Measurements from ENCODE around the gene TMED1.

Gene TMED1

DNA sequence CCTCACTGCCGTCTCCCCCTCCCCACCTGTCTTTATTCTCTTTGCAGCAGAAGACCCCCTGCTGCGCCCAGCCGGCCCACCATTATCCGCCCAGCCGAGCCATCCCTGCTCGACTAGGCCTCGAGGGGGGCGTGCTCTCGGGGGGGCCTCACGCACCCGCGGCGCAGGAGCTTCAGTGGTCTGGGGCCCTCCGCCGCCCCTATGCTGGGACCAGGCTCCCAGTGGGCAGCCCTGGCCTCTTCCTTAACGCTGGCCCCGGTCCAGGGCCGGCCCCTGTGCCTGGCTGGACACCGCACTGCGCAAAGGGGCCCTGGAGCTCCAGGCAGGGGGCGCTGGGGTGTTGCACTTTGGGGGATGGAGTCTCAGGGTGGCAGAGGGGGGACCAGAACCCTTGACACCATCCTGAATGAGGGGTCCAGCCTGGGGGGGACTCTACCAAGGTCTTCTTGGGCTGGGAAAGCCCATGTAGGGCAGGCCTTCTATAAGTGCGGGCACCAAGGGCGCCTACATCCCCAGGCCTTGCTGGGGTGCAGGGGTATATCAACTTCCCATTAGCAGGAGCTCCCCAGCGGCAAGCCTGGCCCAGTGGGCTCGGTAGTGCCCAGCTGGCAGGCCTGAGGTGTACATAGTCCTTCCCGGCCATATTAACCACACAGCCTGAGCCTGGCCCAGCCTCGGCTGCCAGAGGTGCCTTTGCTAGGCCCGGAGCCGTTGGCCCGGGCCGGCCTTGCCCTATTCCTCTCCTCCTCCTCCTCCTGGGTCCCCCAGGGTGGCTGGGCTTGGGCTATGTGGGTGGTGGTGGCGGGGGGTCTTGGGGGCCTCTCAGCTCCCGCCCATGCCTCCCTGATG is 4.9 kb downstream of the TMED1 start:
- DNase-seq: no peak

DNA sequence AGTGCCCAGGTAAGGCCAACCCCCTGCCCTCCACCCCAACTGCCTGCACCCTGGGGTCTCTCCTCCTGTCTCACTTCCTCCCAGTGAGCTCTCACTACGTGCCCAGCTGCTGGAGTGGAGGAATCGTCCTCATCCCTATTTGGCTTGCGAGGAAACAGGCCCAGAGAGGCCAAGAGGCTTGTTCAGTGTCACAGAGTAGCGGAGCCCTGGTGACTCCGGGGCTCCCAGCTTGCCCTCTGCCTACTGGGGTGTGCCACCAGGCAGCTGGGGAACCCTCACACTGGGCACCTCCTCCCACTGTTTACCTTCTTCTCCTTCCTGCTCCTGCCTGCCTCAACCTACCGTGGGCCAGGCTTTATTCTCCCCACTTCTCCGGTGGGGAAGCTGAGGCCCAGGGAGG is 5.6 kb downstream of the TMED1 start:
- DNase-seq: no peak

GRCh38 chr19:10829967-10830366 is 6.0 kb downstream of the TMED1 start:
- no peak for DNase-seq

DNA sequence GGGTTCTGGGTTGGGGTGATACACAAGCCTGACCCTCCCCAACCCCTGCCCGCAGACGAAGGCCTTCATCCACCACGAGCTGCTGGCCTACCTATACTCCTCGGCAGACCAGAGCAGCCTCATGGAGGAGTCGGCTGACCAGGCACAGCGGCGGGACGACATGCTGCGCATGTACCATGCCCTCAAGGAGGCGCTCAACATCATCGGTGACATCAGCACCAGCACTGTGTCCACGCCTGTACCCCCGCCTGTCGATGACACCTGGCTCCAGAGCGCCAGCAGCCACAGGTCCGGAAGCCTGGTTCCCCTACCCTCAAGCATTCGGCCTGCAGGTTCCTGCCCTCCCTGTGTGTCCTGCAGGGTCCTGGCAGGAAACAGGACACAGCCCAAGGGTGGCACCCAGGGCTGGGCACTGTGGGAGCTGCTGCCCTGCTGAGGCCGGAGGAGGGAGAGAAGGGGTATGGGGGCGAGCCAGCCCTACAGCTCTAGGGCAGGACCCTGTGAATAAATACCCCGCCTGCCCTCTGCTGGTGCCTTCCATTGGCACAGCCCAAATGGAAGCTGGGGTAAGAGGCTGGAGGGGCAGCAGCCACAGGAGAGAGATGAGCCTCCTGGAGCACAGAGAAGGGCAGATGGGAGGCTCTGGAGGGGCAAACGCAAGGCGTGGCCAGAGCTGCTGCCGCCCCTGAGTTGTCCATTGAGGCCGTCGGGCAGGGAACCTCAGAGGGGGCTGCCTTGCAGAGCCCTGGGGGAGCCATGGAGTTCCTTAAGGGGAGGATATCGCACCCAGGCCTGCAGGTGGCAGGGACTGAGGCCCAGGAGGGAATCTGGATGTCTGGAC is 6.8 kb downstream of the TMED1 start:
- no peak for DNase-seq

GRCh38 chr19:10826846-10827245 is 9.2 kb downstream of the TMED1 start:
- no peak for DNase-seq

DNA sequence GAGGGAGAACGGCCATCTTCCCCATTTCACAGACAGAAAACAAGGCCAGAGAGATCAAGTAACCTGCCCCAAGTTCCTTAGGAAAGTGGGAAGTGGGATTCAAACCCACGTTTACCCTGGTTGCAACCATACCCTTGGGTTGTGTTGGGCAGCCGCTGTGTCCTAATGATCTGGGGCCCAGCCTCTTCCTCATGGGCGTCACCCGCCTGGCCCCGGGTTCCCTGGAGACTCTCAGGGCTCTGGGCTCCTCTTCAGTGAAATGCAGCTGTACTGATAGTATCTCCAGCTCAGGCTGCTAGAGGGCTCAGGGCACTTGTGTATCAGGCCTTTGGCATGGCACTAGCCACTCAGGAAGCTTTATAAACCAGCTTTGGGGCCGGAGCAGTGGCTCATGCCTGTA is 9.8 kb downstream of the TMED1 start:
- DNase-seq: no peak

GRCh38 chr19:10823690-10824089 is 12.3 kb downstream of the TMED1 start:
- DNase-seq: no peak

DNA sequence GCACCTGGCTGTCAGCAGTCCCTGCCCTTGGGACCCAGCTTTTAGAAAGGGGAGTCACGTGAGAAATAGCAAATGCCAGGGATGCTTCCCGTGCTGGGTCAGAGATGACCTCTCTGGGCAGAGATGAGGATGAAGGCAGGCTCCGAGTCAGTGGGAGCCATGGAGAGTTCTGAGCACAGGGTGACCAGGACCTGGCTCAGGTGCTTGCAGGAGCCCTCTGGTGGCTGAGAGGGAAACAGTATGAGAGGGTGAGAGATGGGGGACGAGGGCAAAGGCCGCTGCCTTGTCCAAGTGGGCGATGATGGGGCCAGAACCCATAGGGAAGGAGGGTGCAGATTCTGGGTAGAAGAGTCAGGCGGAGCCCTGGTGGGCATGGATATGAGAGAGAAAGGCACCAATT is 15.8 kb downstream of the TMED1 start:
- no peak for DNase-seq

DNA sequence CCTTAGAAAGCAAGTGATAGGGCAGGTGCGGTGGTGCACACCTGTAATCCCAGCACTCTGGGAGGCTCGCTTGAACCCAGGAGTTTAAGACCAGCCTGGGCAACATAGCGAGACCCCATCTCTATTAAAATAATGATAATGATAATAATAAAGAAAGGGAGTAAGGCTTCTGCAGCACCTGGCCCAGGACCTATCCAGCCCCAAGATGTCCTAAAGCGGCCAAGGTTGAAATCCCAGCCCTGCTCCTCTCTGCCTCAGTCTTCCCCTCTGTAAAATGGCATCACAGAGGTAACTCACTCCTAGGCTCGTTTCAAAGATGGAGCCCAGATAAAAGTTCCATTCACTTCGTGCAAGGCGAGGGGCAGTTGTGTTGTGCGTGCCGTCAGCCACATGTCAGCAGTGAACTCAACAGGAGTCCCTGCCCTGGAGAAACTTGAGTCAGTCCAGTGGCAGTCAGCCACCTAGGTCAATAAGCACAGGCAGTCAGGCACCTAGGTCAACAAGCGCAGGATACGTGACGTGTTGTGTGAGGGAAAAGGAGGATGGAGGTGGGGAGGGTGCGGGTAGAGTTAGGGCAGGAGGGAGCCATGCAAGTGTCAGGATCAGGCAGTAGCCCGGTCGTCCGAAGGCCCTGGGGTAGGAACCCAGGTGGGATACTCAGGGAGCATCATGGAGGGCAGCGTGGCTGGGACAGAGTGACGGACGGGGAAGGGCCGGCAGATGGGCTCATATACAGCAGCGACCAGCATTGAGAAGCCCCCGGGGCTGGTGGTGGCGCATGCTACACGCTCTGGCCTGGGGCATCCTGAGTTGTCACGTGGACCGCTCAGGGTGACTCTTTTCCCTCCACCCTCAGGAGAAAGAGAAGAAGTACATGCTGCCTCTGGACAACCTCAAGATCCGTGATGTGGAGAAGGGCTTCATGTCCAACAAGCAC is 16.6 kb downstream of the TMED1 start:
- no peak for DNase-seq

GRCh38 chr19:10818301-10819123 is 17.5 kb downstream of the TMED1 start:
- DNase-seq: no peak

DNA sequence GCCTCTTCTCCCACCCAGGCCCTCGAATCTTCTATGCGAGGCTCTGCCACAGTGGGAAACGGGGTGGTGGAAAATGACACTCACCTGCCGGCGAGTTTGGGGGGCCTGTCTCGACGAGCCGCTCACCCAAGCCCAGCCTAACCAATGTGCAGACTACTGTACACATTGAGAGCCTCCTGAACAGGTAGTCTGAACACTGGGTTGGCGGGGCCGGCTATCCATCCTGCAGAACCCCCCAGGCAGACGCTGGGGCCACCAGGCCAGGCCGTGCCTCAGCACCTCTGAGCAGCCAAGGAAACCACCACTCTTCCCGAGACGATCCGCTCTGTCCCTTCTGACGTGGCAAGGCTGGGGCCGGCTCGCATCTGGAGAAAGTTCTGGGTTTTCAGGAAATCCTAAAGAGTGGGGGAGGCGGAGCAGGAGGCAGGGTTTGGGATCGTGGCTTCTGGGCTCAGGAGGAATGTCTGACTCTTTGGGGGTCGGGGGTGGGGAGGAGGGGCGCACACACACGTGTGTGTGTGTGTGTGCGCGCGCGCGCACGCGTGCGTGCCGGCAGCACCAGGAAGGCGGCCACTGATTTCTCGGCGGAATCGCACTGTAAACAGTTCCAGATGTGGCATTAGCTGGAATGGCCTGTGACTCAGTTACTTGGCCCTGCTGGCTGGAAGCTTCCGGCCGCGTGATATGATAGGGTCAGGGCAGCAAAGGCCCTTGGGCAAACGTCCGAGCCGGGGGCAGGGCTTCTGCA is 18.5 kb downstream of the TMED1 start:
- no peak for DNase-seq

DNA sequence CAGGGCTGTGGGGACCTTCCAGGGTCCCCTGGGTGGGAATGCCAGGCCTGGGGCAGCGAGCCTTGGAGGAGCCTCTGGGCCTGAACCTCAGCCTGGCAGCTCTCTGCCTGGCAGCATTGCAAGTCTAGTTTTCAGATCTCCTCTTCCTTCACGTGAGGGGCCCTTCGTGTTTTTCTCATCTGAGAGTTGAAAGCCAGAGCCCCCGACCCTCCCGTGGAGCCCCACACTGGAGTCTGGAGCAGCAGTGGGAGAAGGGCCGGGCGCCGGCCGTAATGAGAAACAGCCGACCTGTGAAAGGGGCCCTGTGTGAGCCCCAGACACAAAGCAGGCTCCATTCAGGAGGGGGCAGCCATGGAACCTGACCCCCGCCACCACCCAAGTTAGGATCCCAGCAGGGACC is 19.3 kb downstream of the TMED1 start:
- DNase-seq: no peak

GRCh38 chr19:10815969-10816644 is 19.9 kb downstream of the TMED1 start:
- DNase-seq: no peak

DNA sequence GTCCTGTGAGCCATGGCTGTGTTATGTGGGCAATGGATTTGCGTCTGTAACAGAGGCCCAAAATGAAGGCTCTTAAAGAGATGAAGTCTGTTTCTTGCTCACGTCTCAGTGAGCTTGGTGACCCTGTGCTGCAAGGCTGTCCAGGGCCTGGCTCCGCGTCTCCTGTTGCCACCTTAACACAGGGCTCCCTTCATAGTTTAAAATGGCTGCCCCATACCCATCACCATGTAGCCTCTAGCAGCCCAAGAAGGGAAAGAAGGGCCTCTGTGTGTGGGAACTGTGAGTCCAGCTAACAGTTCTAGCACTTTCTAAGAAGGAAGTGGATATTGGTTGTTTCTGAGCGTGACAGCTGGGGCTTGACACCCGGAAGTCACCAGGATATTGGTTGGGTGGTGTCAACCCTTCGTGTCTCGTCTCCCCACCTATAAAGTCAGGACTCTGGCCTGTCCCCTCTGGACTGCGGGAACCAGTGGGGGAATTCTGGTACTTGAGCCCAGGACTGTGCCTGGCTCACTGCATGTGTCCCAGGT is 20.9 kb downstream of the TMED1 start:
- no peak for DNase-seq

GRCh38 chr19:10812902-10813404 is 23.1 kb downstream of the TMED1 start:
- DNase-seq: no peak

DNA sequence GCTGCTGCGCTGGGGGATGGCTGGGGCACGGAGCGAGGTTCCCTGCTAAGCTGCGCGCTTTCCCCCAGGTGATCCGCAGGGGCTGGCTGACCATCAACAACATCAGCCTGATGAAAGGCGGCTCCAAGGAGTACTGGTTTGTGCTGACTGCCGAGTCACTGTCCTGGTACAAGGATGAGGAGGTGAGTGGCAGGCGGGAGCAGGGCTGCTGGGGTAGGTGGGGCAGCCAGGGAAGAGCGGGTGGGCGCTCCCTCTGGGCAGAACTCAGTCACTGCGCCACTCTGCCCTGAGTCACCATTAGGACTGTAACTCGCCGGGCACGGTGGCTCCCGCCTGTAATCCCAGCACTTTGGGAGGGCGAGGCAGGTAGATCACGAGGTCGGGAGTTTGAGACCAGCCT is 23.8 kb downstream of the TMED1 start:
- DNase-seq: no peak

DNA sequence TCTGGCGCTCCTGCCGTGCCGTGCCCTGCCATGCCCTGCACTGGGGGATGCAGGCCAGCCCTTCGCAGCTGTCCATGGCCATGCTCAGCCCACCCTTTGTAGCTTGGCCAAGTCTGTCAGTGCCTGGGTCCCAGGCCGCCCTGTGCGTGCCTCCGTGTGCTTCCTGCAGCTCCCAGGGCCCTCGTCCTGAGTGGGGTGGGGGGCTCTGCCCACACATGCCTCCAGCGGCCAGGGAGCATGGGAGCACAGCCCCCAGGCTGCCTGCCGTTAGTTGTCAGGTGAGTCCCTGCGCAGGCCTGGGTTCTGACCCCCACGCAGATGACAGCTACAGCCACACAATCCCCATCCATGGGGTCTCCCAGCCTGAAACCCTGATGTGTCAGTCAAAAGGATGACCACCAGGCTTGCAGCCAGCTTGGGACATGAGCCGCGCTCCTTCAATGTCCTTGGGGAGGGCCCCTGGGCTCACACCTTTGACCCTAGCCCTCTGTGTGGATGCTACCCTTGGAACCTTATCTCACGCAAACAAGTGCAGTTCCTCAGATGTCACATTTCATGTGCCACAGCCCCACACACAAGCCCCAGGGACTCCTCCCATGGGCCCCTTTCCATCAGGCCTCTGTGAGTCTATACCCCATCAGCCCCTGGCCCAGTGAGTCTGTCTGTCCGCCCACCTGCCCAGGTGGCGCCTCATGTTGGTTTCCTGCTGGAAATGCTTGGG is 24.5 kb downstream of the TMED1 start:
- DNase-seq: no peak

DNA sequence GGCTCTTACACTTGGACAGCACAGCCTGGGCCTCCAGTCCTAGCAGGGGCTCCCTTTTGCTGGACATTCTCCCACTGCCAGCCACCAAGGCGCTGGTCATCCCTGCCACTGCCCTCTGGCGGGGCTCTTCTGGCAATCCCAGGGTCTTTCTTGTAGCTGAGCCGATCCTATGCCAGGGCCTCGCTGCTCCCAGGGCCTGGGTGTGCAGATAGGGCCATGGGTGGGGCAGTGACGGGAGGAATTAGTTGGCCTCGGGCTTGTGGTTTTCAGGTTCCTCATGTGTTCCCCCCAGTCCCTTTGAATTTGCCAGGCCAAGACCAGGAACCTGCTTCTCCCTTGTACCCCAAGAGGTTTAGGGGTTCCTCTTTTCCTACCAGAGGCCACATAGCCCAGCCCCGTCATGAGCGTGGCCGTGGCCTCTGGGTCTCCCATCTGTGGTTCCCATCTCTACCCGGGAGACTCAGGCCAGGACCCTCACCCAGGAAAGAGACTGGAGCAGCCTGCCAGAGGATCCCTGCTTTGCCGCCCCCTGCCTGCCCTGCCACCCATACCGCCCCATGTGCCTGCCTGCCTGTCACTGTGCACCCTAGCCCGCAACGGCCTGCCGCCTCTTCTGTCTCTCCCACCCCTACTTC is 26.2 kb downstream of the TMED1 start:
- no peak for DNase-seq
